Superior temporal gyrus (tissue), 1 donor: ENCODE measurements around the gene LYPD6B.
"Not testable (repeated sequence)": the region's sequence is repeated elsewhere in the genome, so short reads cannot be mapped to it uniquely, and the experiment has no call there.

ENCODE experiments used
- DNase-seq: peaks from one replicate; pipeline ENCODE4 v3.0.0-alpha.2; 2016; ENCODE audit errors: extremely low spot score

Gene LYPD6B

DNA sequence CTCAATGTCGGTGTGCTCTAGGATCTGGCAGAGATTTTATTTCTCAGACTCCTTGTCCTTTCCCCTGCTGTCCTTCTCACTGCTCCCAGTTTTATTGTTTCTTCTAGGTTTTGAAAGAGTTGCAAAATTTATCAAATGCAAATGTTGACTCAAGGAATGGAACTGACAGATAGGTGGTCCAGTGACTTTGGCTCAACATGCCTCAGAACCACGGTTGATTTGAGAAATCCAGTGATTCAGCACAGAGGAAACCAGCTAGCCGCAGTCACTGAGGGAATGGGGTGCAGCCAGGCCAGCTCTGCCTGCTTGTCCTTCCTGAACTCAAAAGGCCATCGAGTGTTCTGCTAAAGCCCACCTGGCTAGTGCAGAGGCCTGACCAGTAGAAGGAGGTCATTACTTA is 166.2 kb downstream of the LYPD6B start:
- DNase-seq: no peak

DNA sequence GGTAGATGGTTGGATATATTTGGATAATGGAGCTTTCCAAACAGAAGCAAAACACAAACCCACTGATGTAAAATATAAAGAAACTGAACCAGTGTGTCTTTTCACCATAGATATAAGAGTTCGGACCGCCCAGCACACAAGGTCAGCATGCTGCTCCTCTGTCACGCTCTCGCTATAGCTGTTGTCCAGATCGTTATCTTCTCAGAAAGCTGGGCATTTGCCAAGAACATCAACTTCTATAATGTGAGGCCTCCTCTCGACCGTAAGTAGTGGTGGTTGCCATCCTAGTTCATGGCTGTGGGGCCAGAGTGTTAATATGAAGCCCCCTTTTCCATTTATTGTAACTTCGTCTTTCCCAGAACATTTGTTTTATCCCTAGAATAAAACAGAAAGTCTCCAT is 166.6 kb downstream of the LYPD6B start:
- DNase-seq: no peak

DNA sequence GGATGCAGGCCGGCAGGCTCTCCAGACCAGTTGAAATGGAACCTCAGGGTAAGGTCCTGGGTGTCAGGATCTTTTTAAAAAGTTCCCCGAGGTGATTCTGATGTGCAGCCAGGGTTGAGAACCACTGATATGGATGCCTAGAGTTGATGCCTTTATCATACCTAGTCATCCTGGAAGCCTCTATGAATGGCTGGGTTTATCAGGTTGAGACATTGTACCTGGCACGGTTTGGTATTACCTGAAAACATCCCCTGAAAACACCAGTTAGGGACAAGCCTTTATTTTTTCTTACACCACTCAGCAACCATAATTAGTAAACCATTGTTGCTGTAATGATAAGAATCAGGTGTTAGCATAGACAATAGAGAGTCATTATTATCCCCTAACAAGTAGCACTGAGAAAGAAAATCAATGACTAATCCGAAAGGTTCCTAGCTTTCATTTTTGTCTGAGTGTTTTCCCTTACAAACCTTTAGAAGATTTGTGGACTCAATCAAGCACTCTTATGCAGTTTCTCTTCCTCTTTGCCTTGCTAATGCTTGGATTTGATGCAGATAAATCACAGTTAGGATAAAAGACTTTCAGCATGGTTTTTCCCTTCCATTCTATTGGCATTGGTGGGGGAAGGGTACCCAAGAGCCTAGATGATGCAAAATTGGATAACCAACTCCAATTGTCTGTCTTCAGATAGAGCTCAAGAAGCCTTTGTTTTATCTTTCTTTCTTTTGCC is 175.4 kb downstream of the LYPD6B start:
- DNase-seq: no peak

DNA sequence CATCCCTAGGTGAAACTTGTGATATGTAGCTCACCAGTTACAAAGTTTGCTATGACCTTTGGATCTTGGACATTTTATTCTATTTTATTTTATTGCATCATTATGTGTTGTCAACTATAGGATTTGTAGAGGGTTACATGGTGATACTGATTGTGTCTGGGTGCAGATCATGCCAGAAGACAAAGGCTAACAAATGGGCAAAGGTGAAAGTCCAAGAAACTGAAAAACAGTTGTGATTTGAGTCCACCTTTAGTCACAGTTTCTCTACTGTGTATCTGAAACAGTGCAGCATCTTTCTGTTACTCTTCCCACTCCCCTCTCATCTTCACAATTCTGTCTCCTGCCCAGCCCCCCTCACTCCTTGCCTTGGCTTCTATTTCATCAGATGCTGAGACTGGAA is 180.0 kb downstream of the LYPD6B start:
- DNase-seq: no peak

DNA sequence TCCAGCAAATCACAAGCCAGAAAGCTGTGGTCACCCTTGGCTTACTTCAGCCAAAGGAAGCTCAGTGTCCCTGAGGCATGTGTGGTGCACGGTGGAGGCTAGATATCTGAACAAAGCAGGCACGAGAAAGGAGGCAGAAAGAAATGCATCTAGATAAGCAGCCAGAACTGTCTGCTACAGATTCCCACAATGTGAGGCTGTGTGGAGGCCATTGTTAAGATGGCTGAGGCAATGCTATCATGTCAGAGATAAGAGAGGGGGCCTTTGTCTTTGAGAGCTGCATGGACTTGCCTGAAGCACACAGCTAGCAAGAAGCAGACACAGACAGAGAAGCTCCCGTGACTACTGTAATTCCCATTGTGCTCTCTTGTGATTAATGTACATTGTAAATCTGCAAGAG is 181.4 kb downstream of the LYPD6B start:
- DNase-seq: peak; percentile 46

DNA sequence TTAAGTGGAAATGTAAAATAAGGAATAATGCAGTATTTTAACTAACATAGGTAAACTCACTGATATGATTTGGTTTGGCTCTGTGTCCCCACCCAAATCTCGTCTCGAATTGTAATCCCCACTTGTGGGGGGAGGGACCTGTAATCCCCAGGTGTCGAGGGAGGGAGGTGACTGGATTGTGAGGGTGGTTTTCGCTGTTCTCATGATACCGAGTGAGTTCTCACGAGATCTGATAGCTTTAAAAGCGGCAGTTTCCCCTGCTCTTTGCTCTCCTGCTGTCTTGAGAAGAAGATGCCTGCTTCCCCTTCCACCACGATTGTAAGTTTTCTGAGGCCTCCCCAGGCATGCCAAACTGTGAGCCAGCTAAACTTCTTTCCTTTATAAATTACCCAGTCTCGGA is 182.5 kb downstream of the LYPD6B start:
- DNase-seq: no peak

DNA sequence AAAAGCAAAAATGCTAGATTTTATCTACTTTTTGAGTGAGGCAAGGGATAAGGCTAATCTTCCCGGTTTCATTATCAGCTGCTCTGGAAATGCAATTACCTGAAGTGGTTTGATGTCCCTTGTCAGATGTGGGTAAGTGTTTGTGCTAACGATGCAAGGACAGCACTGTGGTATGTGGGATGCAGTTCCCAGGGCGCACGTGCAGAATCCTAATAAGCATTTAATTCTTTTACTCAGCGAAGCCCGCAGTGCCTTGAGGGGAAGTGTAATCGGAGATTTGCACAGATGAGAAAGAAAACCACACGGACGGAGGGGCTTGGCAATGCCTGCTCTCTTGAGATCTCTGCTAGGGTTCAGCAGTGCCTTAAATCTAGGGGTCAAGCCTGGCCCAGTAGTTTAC is 183.4 kb downstream of the LYPD6B start:
- DNase-seq: no peak

DNA sequence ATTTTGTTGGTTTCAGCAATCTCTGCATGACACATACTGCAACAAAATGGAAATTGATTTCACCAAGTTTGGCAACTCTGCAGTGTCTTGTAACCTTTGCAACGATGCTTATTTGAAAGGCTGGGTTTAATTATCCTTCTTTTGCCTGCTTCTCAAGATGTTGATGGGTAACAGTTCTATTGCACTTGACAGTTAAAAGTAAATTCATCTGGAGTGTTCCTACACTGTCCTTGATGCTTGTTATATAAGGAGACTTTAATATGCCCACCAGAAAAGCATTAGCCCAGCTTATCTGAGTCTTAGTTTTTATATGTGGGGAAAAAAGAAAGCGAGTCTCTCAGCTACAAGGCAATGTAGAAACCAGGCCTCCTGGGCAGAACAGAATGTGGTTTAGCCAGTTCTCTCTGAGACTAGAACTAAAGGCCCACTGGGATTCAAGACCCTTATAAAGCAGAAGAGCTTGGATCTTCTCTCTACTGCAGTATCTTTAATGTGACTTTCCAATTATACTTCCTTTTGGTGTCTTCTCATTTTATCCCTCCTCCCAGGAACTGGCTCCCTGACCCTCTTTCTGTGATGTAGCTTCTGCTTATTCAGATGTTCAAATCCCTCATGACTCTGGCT is 185.1 kb downstream of the LYPD6B start:
- no peak for DNase-seq

DNA sequence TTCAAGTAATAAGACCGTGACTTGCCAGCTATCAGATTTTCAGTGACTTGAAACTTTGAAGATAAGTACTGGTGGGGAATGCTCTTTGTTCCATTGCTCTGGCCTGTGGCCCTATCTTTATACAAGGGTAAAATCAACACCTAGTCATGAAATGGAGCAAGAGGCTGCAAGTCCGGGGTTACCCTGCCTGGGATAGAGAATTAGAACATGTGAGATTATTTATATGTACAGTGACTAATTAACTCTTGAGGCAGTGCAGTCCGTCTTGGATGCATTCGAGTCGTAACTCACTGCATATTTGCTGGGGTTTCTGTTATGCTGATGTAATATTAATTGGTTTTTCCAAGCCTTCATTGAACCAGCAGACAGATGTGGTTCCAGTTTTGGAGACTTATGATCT is 186.0 kb downstream of the LYPD6B start:
- no peak for DNase-seq

DNA sequence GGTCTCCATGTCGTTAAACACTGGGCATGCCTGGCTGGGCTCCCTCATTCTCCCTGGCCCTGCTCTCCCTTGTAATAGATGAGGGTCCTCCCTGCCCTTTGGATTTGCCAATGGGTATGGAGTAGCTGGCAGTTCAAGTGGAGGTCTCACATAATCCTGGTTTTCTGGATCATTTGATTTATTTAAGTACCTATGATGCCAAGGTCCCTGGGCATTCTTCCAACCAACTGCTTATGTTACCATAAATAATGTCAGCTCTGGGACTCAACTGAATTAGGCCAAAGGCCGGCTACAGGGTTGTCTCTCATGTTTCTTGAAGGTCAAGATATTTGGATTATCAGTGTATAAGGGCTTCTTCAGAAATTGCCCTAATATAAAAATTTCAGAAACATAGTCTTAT is 186.9 kb downstream of the LYPD6B start:
- DNase-seq: no peak

DNA sequence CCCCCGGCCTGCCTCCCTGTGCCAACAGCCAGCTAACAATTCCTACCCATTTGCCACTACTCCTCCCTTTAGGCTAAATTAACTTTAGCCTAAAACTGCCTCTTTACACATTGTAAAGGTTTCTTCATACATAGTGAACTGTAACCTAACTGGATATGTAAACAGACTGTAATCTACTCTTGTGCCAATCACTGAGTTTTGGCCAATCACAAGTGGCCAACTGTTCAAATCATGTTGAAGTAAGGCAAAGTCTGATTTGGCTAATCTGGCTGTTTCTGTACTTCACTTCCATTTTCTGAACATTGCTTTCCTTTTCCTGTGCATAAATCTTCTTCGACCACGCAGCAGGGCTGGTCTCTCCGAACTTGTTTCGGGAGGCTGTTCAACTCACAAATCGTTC is 188.3 kb downstream of the LYPD6B start:
- no peak for DNase-seq

DNA sequence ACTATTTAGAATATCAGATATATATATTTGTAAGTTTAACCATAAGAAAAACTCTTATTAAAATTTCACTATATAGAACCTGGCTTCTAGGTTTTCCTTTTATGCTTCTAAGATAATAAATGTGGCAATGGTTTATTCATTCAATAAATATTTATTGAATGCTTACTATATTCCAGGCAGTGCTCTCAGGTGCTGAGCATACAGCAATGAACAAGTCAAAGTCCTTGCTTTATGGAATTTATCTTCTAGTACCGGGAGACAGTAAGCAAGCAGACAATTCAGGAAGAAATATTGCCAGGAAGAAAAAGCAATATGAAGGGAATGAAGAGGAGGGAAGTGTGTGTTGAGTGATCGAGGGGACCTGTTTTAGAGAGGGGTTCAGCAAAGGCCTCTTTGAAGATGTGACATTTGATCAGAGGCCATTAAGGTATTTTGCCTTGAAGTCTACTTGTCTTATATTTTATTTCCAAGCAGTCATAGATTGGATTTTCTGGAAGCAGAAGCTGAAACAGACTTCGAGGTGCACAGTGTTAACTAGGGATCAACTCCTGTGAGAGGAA is 197.4 kb downstream of the LYPD6B start:
- DNase-seq: no peak

DNA sequence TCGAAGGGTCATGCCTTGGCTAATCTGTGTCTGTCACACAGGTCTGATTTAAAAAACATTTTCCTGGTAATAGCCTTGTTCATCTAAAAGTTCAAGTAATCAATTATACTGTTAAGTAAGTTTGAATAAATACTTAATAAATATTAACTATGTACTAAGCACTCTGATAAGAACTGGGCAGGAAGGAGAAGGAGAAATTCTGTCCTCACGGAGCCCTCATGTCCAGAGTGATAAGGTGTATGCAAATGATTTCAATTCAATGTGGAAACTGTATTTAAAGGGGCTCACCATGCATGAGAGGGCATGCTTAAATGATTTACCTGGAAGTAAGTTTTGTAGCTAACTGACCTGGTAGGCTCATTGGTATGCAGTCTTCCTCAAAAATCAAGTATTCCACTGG is 197.9 kb downstream of the LYPD6B start:
- DNase-seq: no peak

DNA sequence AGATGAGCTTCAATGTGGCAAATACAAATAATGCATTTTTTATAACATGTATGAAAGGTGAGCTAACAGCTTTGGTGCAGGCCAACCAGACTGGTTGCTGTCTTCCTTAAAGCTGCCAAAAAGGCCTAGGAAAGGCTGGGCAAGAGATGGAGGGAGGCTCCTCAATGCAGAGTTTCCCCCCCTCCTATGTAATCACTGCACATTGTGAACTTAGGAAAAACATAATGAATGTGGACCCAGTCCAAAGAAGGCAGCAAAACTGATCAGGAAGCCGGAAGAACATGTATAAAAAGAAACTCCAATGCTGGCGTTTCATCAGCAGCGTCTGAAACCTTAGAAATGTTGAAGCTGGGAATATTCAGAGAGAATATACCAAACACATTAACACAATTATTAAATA is 207.7 kb downstream of the LYPD6B start:
- DNase-seq: no peak

DNA sequence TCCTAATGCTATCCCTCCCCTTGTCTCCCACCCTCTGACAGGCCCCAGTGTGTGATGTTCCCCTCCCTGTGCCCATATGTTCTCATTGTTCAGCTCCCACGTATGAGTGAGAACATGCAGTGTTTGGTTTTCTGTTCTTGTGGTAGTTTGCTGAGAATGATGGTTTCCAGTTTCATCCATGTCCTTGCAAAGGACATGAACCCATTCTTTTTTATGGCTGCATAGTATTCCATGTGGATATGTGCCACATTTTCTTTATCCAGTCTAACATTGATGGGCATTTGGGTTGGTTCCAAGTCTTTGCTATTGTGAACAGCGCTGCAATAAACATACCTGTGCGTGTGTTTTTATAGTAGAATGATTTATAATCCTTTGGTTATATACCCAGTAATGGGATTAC is 212.9 kb downstream of the LYPD6B start:
- not testable (repeated sequence) for DNase-seq

DNA sequence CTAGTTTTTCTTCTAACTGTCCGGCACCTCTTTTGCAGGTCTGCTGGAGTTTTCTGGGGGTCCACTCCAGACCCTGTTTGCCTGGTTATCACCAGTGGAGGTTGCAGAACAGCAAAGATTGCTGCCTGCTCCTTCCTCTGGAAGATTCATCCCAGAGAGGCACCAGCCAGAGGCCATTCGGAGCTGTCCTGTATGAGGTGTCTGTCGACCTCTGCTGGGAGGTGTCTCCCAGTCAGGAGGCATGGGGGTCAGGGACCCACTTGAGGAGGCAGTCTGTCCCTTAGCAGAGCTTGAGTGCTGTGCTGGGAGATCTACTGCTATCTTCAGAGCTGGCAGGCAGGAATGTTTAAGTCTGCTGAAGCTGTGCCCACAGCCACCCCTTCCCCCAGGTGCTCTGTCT is 218.4 kb downstream of the LYPD6B start:
- DNase-seq: not testable (repeated sequence)

DNA sequence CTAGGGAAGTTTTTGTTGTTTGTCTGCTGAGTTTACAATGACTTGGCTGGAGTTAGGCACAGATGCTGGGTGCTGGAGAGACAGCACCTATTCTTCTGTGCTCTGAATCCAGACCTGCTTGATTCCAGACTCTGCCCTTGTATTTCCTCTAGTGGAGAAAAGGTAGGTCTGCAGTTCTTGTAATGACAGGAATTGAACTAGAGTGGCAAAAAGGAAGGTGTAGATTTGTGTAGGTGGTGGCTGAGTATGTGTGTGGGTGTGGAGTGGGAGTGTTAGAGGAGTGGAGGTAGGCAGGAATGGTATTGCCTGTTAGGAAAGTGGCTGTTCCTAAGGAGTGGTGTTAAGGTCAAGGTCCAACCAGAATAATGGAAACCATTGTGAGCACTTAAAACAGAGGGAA is 220.0 kb downstream of the LYPD6B start:
- DNase-seq: no peak

DNA sequence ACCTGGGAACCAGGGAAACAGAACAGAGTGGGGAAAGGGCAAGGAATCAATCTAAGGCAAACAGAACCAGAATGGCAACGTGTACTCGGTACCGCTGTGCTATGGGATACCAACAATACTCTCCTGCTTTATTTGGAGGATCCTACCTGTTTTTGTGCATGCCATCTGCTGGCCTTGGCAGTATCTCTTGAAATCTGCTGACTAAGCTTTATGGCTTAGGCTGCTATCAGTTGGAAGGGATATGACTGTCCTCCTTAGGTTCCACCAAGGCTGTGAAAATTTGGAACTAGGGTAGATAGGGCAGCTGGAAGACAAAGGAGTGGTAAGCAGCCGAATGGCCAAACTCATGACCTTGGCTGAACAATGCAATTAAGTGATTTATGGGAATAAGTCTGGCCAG is 220.6 kb downstream of the LYPD6B start:
- DNase-seq: no peak

DNA sequence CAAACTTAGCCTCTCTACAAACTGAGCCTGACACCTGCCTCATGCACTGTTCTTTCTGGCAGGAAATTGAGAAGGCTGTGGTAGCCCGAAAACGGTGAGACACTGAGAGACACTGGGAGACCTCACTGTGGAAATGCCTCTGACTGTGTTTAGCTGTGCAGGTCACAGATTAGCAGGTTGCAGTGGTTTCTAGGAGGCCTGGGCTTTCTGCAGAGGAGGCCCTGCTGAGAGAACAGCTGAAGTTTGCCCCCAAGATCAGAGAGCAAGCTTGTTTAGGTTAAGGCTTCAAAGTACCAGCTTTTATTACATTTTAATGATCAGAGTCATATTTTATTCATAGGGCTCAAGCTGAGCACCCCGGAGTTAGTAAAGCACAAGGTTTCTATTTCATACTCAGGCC is 223.2 kb downstream of the LYPD6B start:
- DNase-seq: no peak
